ENCODE data around the gene PEX5L. TPM values are rescaled to one million over a fixed set of nuclear protein-coding genes. Genes with fewer than 3 reads are reported as not detected.

PEX5L gene
- total RNA-seq, 2 experiments from 2014 or later: not detected

- POLR2A ChIA-PET: no interaction called here
- CTCF ChIA-PET: no interaction called here
Measured at GRCh38 chr3:179921500-179921899, 115.2 kb downstream of the PEX5L start.

- ChIA-PET POLR2A (no interaction called here), CTCF (interaction anchor here (1.2 to 1.3 kb wide), 2 partner anchors 11 to 21 kb away, joined by 3 read pairs; no protein-coding TSS in a partner anchor)
Measured at GRCh38 chr3:179907784-179908482, 128.8 kb downstream of the PEX5L start.

- POLR2A ChIA-PET: no interaction called here
- CTCF ChIA-PET: no interaction called here
Measured at GRCh38 chr3:179902061-179902460, 134.7 kb downstream of the PEX5L start.

GRCh38 chr3:179898024-179898423 is 138.7 kb downstream of the PEX5L start:
- CTCF ChIA-PET: no interaction called here
- POLR2A ChIA-PET: no interaction called here

- POLR2A ChIA-PET: no interaction called here
Measured at GRCh38 chr3:179897231-179897630, 139.5 kb downstream of the PEX5L start.

GRCh38 chr3:179896507-179896906 is 140.2 kb downstream of the PEX5L start:
- CTCF ChIA-PET: no interaction called here
- POLR2A ChIA-PET: no interaction called here

More at GRCh38 chr3:179897231-179897630, 139.5 kb downstream of the PEX5L start:
- CTCF ChIA-PET: no interaction called here

- ChIA-PET CTCF (no interaction called here), POLR2A (no interaction called here)
Measured at GRCh38 chr3:179895330-179895729, 141.4 kb downstream of the PEX5L start.

GRCh38 chr3:179887295-179887943 is 149.3 kb downstream of the PEX5L start:
- POLR2A ChIA-PET: interaction anchor here (0.6 kb wide), 1 partner anchor 39 kb away, joined by 5 read pairs; no protein-coding TSS in a partner anchor
- CTCF ChIA-PET: no interaction called here

GRCh38 chr3:179885950-179886349 is 150.8 kb downstream of the PEX5L start:
- ChIA-PET CTCF (no interaction called here), POLR2A (no interaction called here)

- POLR2A ChIA-PET: no interaction called here
- CTCF ChIA-PET: no interaction called here
Measured at GRCh38 chr3:179884136-179884535, 152.6 kb downstream of the PEX5L start.

GRCh38 chr3:179882292-179882691 is 154.4 kb downstream of the PEX5L start:
- POLR2A ChIA-PET: no interaction called here
- CTCF ChIA-PET: no interaction called here

GRCh38 chr3:179881791-179882190 is 154.9 kb downstream of the PEX5L start:
- CTCF ChIA-PET: no interaction called here
- POLR2A ChIA-PET: no interaction called here

GRCh38 chr3:179880868-179881267 is 155.9 kb downstream of the PEX5L start:
- ChIA-PET POLR2A (no interaction called here), CTCF (no interaction called here)

GRCh38 chr3:179876440-179876839 is 160.3 kb downstream of the PEX5L start:
- ChIA-PET POLR2A (no interaction called here), CTCF (no interaction called here)

GRCh38 chr3:179872842-179873241 is 163.9 kb downstream of the PEX5L start:
- CTCF ChIA-PET: interaction anchor here (1.6 kb wide), 1 partner anchor 13 kb away, joined by 3 read pairs; no protein-coding TSS in a partner anchor
- POLR2A ChIA-PET: no interaction called here

- ChIA-PET POLR2A (no interaction called here), CTCF (no interaction called here)
Measured at GRCh38 chr3:179871782-179872181, 165.0 kb downstream of the PEX5L start.

- POLR2A ChIA-PET: no interaction called here
- CTCF ChIA-PET: no interaction called here
Measured at GRCh38 chr3:179868715-179869114, 168.0 kb downstream of the PEX5L start.

- ChIA-PET CTCF (no interaction called here), POLR2A (no interaction called here)
Measured at GRCh38 chr3:179867961-179868360, 168.8 kb downstream of the PEX5L start.

- ChIA-PET CTCF (interaction anchor here (0.7 kb wide), 1 partner anchor 714 kb away, joined by 3 read pairs; no protein-coding TSS in a partner anchor), POLR2A (no interaction called here)
Measured at GRCh38 chr3:179865861-179866505, 170.8 kb downstream of the PEX5L start.

- POLR2A ChIA-PET: no interaction called here
Measured at GRCh38 chr3:179861953-179862352, 174.8 kb downstream of the PEX5L start.

GRCh38 chr3:179861292-179861691 is 175.4 kb downstream of the PEX5L start:
- ChIA-PET POLR2A (no interaction called here), CTCF (no interaction called here)

More at GRCh38 chr3:179861953-179862352, 174.8 kb downstream of the PEX5L start:
- CTCF ChIA-PET: no interaction called here

Data from activated CD8-positive, alpha-beta memory T cell treated with anti-CD3 and anti-CD28 coated beads for 36 hours (primary cell).